HG03025 (cell line): Measurements from ENCODE around the gene IQCE.
"Not testable (repeated sequence)": the region's sequence is repeated elsewhere in the genome, so short reads cannot be mapped to it uniquely, and the experiment has no call there.

Source experiments
- ATAC-seq: cut with Tn5 transposase; IDR thresholded peaks from one replicate; pipeline ENCODE4 v1.9.1; 2021; ENCODE audit warnings: mild to moderate bottlenecking, moderate library complexity; ENCODE audit not compliant: unreplicated experiment, low FRiP score

Gene IQCE

GRCh38 chr7:2530994-2531795, 27.6 kb upstream of the IQCE start:
- ATAC-seq: not testable (repeated sequence)

GRCh38 chr7:2531796-2532110, 27.0 kb upstream of the IQCE start:
- not testable (repeated sequence) for ATAC-seq

GRCh38 chr7:2532199-2532772, 26.5 kb upstream of the IQCE start:
- not testable (repeated sequence) for ATAC-seq

- not testable (repeated sequence) for ATAC-seq
Observed at GRCh38 chr7:2532816-2533215, 26.0 kb upstream of the IQCE start.

GRCh38 chr7:2533566-2533965, 25.2 kb upstream of the IQCE start:
- not testable (repeated sequence) for ATAC-seq

- ATAC-seq: not testable (repeated sequence)
Observed at GRCh38 chr7:2534214-2534613, 24.6 kb upstream of the IQCE start.

GRCh38 chr7:2535872-2536627, 22.7 kb upstream of the IQCE start:
- ATAC-seq: not testable (repeated sequence)

- ATAC-seq: no peak
Observed at GRCh38 chr7:2537981-2538851, 20.6 kb upstream of the IQCE start.

GRCh38 chr7:2539031-2539911, 19.5 kb upstream of the IQCE start:
- ATAC-seq: no peak

- no peak for ATAC-seq
Observed at GRCh38 chr7:2540133-2540532, 18.6 kb upstream of the IQCE start.

- ATAC-seq: no peak
Observed at GRCh38 chr7:2540641-2541051, 18.1 kb upstream of the IQCE start.

- no peak for ATAC-seq
Observed at GRCh38 chr7:2541291-2542010, 17.3 kb upstream of the IQCE start.

- ATAC-seq: no peak
Observed at GRCh38 chr7:2542011-2542915, 16.5 kb upstream of the IQCE start.

- ATAC-seq: no peak
Observed at GRCh38 chr7:2542916-2543871, 15.6 kb upstream of the IQCE start.

GRCh38 chr7:2544541-2545188, 14.1 kb upstream of the IQCE start:
- ATAC-seq: no peak

GRCh38 chr7:2545746-2546425, 12.9 kb upstream of the IQCE start:
- no peak for ATAC-seq
